Bone marrow (tissue), 2 donors: ENCODE data around the gene CNOT6L.
"Not testable (repeated sequence)": the region's sequence is repeated elsewhere in the genome, so short reads cannot be mapped to it uniquely, and the experiment has no call there.

Source experiments
- DNase-seq, 2 donors: peaks; one replicate each; lab custom pipeline; 2025; lab: John Stamatoyannopoulos, UW

Gene CNOT6L

GRCh38 chr4:77782102-77782835, 36.9 kb downstream of the CNOT6L start:
- DNase-seq: no peak

DNA sequence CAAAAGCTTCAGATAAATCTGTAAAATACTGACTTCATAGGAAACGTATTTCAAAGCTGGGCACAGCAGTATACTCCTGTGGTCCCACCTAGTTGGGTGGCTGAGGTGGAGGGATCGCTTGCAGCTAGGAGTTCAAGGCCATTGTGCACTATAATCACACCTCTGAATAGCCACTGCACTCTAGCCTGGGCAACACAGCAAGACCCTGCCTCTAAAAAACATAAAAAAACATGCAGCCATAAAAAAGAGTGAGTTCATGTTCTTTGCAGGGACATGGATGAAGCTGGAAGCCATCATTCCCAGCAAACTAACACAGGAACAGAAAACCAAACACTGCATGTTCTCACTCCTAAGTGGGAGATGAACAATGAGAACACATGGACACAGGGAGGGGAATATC, 38.4 kb downstream of the CNOT6L start:
- not testable (repeated sequence) for DNase-seq

GRCh38 chr4:77777135-77777807, 41.9 kb downstream of the CNOT6L start:
- no peak for DNase-seq

DNA sequence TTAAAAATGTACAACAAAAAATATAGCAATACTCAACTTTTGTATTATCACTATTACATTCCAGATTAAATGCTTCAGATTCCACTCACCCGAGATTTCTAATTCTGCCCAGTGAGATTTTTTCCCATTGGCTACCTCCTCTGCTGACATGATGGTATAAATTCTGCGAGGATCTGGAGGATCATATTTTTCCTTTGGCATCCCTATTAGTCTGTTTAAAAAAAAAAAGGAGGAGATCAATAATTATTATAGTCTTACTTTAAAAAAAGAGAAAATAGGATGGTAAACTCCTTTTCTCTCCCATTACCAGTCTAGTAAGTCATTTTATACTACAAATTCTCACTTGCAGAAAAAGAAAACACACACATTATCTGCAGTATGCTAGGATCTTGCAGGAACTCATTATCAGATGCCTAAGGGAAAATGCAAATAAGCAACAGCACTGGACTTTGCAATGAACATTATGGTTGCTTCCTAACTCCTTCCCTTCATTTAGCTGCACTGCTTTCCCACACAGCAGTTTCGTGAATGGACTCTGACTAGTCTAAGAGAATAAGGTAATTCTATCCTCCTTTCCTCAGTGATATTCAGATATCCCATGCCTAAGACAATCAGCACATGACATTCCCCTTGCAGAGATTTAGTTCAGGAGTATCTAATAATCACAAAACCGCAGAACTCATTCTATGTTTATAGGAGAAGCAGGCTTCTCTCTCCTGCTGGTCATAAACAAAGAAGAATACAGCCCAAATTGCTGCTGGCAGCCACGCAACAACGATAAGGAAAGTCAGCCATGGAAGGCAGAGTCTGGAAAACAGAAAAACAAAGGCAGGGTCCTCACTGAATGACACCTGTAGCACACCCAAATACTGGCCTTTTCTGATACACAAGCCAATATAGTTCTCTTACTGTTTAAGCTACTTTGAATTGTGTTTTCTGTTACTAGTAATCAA, 42.7 kb downstream of the CNOT6L start:
- DNase-seq: no peak

DNA sequence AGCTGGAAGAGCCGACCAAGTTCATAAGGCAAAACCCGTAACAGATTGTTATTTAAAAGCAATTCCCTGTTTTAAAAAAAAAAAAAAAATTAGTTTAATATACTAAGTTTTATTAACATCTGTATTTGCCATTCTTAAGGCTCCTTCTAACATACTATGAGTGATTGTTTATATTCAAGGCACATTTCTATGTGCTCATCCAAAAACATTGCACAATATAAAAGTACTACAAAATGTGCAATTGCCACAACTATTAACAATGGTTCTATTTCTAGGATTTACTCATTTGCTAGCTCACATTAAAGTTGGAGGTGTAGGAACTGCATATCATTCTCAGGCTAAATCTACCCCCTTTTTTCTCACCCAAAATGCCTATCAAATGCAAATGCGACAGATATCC, 46.1 kb downstream of the CNOT6L start:
- DNase-seq: no peak

DNA sequence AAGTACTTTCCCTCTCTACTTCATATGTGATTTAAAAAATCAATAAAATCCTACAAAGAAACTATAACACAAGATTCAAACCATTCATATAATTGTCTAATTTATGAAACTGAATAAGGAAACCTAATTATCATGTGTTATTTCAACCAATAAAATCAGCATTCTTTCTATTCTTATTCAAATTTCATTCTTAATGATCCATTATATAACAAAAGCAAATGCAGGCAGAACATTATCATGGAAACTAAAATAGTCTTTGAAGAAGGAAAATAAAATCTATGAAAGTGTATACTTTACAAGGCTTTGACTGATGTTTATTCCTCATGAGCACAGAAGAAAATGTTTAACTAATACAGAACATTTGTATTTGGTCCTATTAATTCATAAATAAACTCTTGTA, 47.6 kb downstream of the CNOT6L start:
- no peak for DNase-seq

GRCh38 chr4:77765720-77766119, 53.4 kb downstream of the CNOT6L start:
- no peak for DNase-seq

DNA sequence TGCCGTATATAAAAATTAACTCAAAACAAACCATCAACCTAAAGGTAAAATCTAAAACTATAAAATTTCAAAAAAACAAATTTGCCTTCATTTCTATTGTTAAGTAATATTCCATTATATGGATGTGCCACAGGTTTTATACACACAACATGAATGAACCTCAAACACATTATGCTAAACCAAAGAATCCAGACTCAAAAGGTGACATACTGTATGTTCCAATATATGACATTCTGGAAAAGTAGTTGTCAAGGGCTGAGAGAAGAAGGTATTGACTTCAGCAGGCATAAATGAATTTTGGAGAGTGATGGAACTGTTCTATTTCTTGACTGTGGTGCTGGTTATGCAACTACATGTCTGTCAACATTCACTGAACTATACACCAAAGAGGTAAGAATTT, 56.6 kb downstream of the CNOT6L start:
- DNase-seq: no peak

- no peak for DNase-seq
These were observed 57.6 kb downstream of the CNOT6L start for GRCh38 chr4:77761595-77761994.

GRCh38 chr4:77758804-77759203, 60.4 kb downstream of the CNOT6L start:
- DNase-seq: no peak

GRCh38 chr4:77751764-77752163, 67.4 kb downstream of the CNOT6L start:
- DNase-seq: no peak

GRCh38 chr4:77745792-77746191, 73.4 kb downstream of the CNOT6L start:
- no peak for DNase-seq

- no peak for DNase-seq
These were observed 77.1 kb downstream of the CNOT6L start for GRCh38 chr4:77742054-77742453.

DNA sequence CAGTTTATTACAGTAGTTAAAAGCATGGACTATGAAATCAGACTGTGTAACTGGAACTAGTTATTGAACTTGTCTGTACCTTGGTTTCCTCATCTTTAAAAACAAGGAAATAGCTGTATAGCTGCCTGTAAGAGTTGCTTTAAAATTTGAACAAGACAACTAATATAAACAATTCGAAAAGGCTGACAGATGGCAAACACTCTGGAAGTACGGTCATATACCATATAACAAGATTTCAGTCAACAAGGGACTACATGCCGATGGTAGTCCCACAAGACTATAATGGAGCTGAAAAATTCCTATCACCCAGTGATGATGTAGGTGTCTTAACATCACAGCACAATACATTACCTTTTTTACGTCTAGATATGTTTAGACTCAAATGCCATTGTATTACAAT, 78.7 kb downstream of the CNOT6L start:
- no peak for DNase-seq

GRCh38 chr4:77734928-77735327, 84.2 kb downstream of the CNOT6L start:
- DNase-seq: peak in 1 of 2 donors; percentile 91

GRCh38 chr4:77731656-77732055, 87.5 kb downstream of the CNOT6L start:
- no peak for DNase-seq

GRCh38 chr4:77728420-77728819, 90.7 kb downstream of the CNOT6L start:
- no peak for DNase-seq

- DNase-seq: no peak
These were observed 98.1 kb downstream of the CNOT6L start for GRCh38 chr4:77721073-77721472.

DNA sequence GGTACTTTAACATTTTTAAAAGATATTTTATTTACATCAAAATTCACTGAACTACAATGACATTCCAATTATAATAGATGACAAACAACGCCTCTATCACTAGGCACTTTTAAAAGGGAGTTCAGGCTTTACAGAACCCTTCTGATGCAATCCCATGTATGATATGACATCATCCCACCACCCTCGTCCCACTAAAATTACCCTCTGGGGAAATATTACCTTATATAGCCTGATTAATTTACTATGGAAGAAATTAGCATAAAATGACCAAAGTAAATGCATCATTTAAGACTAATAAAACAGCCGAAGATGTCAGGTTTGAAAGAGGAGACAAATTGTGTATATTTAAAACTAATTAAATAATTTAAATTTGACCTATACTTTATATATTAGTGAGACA, 100.7 kb downstream of the CNOT6L start:
- DNase-seq: not testable (repeated sequence)

GRCh38 chr4:77715414-77716290, 103.5 kb downstream of the CNOT6L start:
- no peak for DNase-seq

DNA sequence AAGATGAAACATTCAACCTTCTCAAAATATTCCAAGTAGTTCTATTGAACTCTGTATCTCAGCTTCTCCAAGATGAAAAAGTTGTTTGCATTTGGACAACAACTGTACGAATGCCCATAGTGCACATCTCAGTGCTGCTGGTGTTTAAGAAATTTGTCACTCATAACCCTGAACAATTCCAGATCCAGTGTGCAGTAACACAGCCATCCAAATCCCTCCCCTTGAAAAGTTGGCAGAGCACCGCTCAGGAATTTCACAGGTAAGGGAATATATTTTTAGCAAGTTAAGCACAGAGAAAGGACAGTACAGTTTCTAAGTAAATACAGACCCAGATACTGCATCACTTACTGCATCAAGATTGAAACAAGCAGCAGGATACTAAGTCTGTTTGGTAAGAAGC, 104.7 kb downstream of the CNOT6L start:
- DNase-seq: no peak

DNA sequence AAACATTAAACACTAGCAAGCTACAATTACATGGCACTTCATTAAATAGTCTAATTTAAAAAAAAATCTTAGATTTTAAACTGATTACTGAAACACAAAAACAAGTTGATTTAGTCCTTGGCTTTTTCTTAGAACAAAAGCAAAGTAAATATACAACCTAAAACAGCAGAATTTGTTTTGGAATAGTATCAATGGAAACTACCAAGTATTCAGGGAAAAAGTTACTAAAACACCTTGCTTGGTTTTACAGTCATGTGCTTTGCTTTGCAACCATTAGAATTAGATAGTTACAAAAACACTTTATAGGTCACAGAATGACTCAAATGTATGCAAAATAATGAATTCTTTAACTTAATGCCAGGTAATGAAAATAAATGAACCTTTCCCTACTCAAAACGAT, 105.3 kb downstream of the CNOT6L start:
- DNase-seq: no peak
